Right renal cortex interstitium (tissue), 3 donors: ENCODE data around the gene S100A4. TPM values are rescaled to one million over a fixed set of nuclear protein-coding genes. Genes with fewer than 3 reads are reported as not detected.
A peak's percentile ranks its signal among the peaks of the same experiment; 100 is the strongest.
"Not testable (repeated sequence)": the region's sequence is repeated elsewhere in the genome, so short reads cannot be mapped to it uniquely, and the experiment has no call there.

Experiments
- DNase-seq, 3 donors: peaks; one replicate each; pipeline ENCODE4 v3.0.0-alpha.2; 2013; ENCODE audit warnings: low read depth in 3 of 3, low spot score in 2 of 3
- polyA plus RNA-seq, 3 donors: library from polyadenylated mRNA; unstranded; fragments of 120-200 nt; gene quantifications; one replicate each; pipeline ENCODE4 v1.2.1, GENCODE V29; 2013; ENCODE audit not compliant: insufficient read length in 3 of 3

S100A4 gene
- polyA plus RNA-seq, 3 donors: 34.4 to 58.9 (median 39.4) TPM

GRCh38 chr1:153535242-153536011 lies 10.2 kb downstream of the S100A4 start, which contains the start of gene S100A6:
Gene S100A6 (minus strand): TSS chr1:153535991. CDS start chr1:153535339, 652 bp downstream.
- no peak for DNase-seq

GRCh38 chr1:153534925-153535241 lies 10.7 kb downstream of the S100A4 start:
- DNase-seq: no peak

GRCh38 chr1:153534226-153534924 lies 11.2 kb downstream of the S100A4 start:
- DNase-seq: no peak

- no peak for DNase-seq
Observed at GRCh38 chr1:153533689-153534201, 11.9 kb downstream of the S100A4 start.

GRCh38 chr1:153532769-153533599 lies 12.6 kb downstream of the S100A4 start:
- DNase-seq: peak in 2 of 3 donors; percentile 73

GRCh38 chr1:153532181-153532580 lies 13.4 kb downstream of the S100A4 start:
- DNase-seq: no peak

- no peak for DNase-seq
Observed at GRCh38 chr1:153531638-153532037, 14.0 kb downstream of the S100A4 start.

- DNase-seq: no peak
Observed at GRCh38 chr1:153527683-153528040, 17.9 kb downstream of the S100A4 start.

- no peak for DNase-seq
Observed at GRCh38 chr1:153527023-153527682, 18.5 kb downstream of the S100A4 start.

GRCh38 chr1:153526132-153526543 lies 19.5 kb downstream of the S100A4 start:
- no peak for DNase-seq

- DNase-seq: no peak
Observed at GRCh38 chr1:153525088-153525728, 20.4 kb downstream of the S100A4 start.

- not testable (repeated sequence) for DNase-seq
Observed at GRCh38 chr1:153522353-153523048, 23.1 kb downstream of the S100A4 start.

GRCh38 chr1:153521808-153522207 lies 23.8 kb downstream of the S100A4 start:
- not testable (repeated sequence) for DNase-seq

GRCh38 chr1:153520818-153521476 lies 24.7 kb downstream of the S100A4 start:
- no peak for DNase-seq

- DNase-seq: not testable (repeated sequence)
Observed at GRCh38 chr1:153520137-153520691, 25.4 kb downstream of the S100A4 start.

GRCh38 chr1:153519242-153519641 lies 26.4 kb downstream of the S100A4 start:
- DNase-seq: no peak

GRCh38 chr1:153515504-153516394 lies 29.9 kb downstream of the S100A4 start:
- DNase-seq: no peak

- no peak for DNase-seq
Observed at GRCh38 chr1:153513666-153514065, 31.9 kb downstream of the S100A4 start.
